Glutamatergic neuron (in vitro differentiated cells): ENCODE measurements around the gene RTL9. TPM values are rescaled to one million over a fixed set of nuclear protein-coding genes. Genes with fewer than 3 reads are reported as not detected.

Experiments
- DNase-seq: peaks from one replicate; pipeline ENCODE4 v3.0.0; 2022
- H3K27ac Mint-ChIP-seq: one replicate; pipeline ENCODE4 v1.8.0; 2020; ENCODE audit warnings: mild to moderate bottlenecking, mixed read lengths, inconsistent platforms; ENCODE audit not compliant: unreplicated experiment
- H3K27me3 Mint-ChIP-seq: one replicate; pipeline ENCODE4 v1.8.0; 2020; ENCODE audit warnings: mild to moderate bottlenecking, moderate library complexity, mixed read lengths, inconsistent platforms; ENCODE audit not compliant: unreplicated experiment
- H3K36me3 Mint-ChIP-seq: one replicate; pipeline ENCODE4 v1.8.0; 2020; ENCODE audit warnings: mild to moderate bottlenecking, mixed read lengths, inconsistent platforms; ENCODE audit not compliant: unreplicated experiment
- H3K4me1 Mint-ChIP-seq: one replicate; pipeline ENCODE4 v1.8.0; 2020; ENCODE audit warnings: mild to moderate bottlenecking, low read depth, mixed read lengths, inconsistent platforms; ENCODE audit not compliant: unreplicated experiment
- H3K4me3 Mint-ChIP-seq: one replicate; pipeline ENCODE4 v1.8.0; 2020; ENCODE audit warnings: mild to moderate bottlenecking, mixed read lengths, inconsistent platforms; ENCODE audit not compliant: unreplicated experiment
- H3K9me3 Mint-ChIP-seq: one replicate; pipeline ENCODE4 v1.8.0; 2020; ENCODE audit warnings: mild to moderate bottlenecking, moderate library complexity, mixed read lengths, inconsistent platforms; ENCODE audit not compliant: unreplicated experiment
- CTCF ChIP-seq: fragments of 200-600 bp; sonication (generic); IDR thresholded peaks from one replicate; pipeline ENCODE4 v1.5.0; 2021; ENCODE audit not compliant: partially characterized antibody, unreplicated experiment
- long read RNA-seq: library from polyadenylated mRNA; unstranded; transcript quantifications from one replicate; pipeline ENCODE4 v2.0.0, GENCODE V29; 2020; ENCODE audit not compliant: unreplicated experiment
- total RNA-seq: library from RNA; stranded (reverse); fragmentation: NEBNext Ultra II Directional; extraction: Animal tissue kit (Norgen Biotek cat#: 25700); gene quantifications from one replicate; pipeline ENCODE4 v1.2.1, GENCODE V29; 2021; ENCODE audit not compliant: unreplicated experiment

Gene RTL9
- 1.8 TPM for total RNA-seq
- long read RNA-seq = 0 reads

- no peak for TF ChIP-seq CTCF
- Mint-ChIP-seq H3K4me1 (no peaks in the 10 kb centered on the region), H3K36me3 (no peaks in the 10 kb centered on the region), H3K27me3 (no peaks in the 10 kb centered on the region), H3K9me3 (no peaks in the 10 kb centered on the region), H3K4me3 (no peak within 1 kb of the TSS), H3K27ac (no peak within 1 kb of the TSS)
- DNase-seq = no peak
These were observed at the start of gene RTL9 for GRCh38 chrX:110358548-110358947. TSS of gene RTL9 (plus strand) at chrX:110358848. CDS start at chrX:110450618, 91,770 bp downstream.

- Mint-ChIP-seq H3K4me1 (peaks cover 4% of the 10 kb centered on the region), H3K4me3 (no peak overlapping the region), H3K27me3 (no peaks in the 10 kb centered on the region), H3K27ac (no peak overlapping the region), H3K36me3 (no peaks in the 10 kb centered on the region), H3K9me3 (no peaks in the 10 kb centered on the region)
- no peak for TF ChIP-seq CTCF
- DNase-seq = no peak
These were observed 48.5 kb upstream of the RTL9 start for GRCh38 chrX:110310000-110310790.

GRCh38 chrX:110310896-110311295 is 47.8 kb upstream of the RTL9 start:
- Mint-ChIP-seq H3K4me1 (peaks cover 4% of the 10 kb centered on the region), H3K4me3 (no peak overlapping the region), H3K36me3 (no peaks in the 10 kb centered on the region), H3K27me3 (no peaks in the 10 kb centered on the region), H3K27ac (no peak overlapping the region), H3K9me3 (no peaks in the 10 kb centered on the region)
- TF ChIP-seq CTCF = no peak
- no peak for DNase-seq

- DNase-seq = no peak
- Mint-ChIP-seq H3K36me3 (no peaks in the 10 kb centered on the region), H3K4me1 (peaks cover 5% of the 10 kb centered on the region), H3K9me3 (peaks cover under 1% of the 10 kb centered on the region), H3K27me3 (no peaks in the 10 kb centered on the region), H3K4me3 (no peak overlapping the region), H3K27ac (no peak overlapping the region)
- no peak for TF ChIP-seq CTCF
These were observed 47.0 kb upstream of the RTL9 start for GRCh38 chrX:110311437-110312230.

- no peaks in the 10 kb centered on the region for H3K36me3 Mint-ChIP-seq
- H3K9me3 Mint-ChIP-seq = peaks cover 2% of the 10 kb centered on the region
- no peak overlapping the region for H3K4me3 Mint-ChIP-seq
- H3K4me1 Mint-ChIP-seq = peaks cover 1% of the 10 kb centered on the region
- DNase-seq = no peak
- no peak for TF ChIP-seq CTCF
- H3K27ac Mint-ChIP-seq = no peak overlapping the region
- peaks cover 4% of the 10 kb centered on the region for H3K27me3 Mint-ChIP-seq
These were observed 43.1 kb upstream of the RTL9 start for GRCh38 chrX:110315551-110315950.
